Activated CD8-positive, alpha-beta memory T cell treated with anti-CD3 and anti-CD28 coated beads, Interleukin-2, amount 50 U/mL, for 1 hour (primary cell): ENCODE results near the gene SNX19.

ENCODE experiments used
- DNase-seq: peaks from one replicate; pipeline ENCODE4 v3.0.0-alpha.2; 2020; ENCODE audit errors: extremely low read depth

The SNX19 gene

DNA sequence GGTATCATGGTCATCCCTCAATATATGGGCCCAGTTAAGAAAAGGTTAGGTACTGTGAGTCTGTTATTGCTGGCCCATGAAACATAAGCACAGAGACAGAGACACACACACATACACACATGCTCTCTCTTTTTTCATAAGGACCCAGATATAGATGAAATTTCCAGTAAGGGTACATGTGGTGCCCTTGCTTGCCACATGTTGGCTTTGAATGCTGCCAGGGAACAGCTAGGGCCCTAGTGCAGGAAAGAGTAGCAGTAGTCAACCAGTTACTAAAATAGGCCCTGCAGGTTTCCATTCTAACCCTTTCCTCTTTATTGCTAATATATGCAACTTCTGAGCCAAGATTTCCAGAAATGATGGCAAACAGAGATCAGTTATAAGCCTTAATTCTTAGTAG, 9.1 kb downstream of the SNX19 start:
- DNase-seq, result no peak

DNA sequence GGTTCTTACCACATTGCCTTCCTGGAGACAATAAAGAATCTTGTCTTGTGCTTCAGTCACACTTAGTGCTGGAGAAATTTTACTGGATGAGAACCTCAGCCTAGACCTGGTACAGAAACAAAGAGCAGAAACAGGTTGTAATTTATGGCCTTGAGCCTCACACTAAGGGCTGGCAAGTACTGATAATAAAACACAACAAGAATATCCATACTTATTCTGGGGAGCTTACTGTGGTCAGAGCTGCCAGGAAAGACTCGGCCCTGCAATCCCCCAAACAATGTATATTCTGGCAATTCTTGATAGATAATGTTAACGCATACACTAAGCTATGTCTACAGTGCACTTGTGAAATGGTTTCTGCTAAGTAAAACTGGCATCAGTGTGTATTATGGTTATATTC, 9.7 kb downstream of the SNX19 start:
- DNase-seq, result no peak

DNA sequence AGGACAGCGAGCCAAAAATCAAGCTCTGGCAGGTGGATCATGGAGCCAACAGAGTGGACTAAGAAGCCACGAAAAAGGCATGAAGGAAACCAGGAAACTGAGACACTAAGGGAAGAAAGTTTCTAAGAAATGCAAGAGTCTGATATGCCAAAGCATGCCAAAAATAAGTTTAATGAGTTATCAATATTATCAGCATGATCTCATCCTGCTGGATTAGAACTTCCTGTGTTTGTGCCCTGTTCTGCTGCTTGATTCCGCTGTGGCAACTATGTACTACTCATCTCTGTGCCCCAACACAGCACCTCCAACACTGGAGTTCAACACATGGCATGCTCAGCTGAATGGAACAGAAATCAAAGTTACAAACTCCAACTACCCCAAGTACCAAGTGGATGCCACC, 10.8 kb downstream of the SNX19 start:
- no peak for DNase-seq

DNA sequence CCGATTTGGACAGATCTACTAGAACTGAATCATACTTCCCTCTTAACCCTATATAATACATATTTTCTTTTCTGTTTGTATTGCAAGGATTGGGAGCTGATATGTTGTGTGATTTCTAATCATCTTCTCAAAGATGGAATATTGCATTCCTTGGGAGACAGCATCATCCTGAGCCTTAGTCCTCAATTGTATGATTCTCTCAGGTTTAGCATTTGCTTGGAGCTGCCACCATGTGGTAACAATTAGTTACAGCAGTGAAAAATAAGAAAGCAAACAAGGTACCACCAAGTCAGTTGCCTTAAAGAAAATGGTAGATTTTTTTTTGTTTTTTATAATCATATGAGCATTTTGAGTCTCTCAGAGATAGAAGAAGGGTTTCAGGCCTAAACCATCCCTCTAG, 11.9 kb downstream of the SNX19 start:
- DNase-seq, result no peak

DNA sequence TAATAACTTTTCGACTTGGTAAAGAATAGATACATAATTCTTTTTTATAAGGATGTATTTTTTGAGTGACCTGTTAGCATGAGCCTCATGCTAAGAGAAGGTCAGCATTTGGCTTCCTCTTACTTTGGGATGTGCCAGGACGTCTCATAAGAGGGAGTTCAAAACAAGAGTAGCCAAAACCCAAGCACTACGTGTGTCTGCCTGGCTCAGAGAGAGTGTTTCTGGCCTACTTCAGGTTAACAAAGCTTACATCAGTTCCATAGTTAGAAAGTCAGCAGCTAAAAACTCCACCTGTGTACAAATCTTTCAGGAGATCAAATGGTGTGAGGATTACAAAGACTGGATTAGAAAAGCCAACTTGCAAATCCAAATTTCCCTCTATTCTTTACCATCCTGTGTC, 13.9 kb downstream of the SNX19 start:
- DNase-seq, result no peak

DNA sequence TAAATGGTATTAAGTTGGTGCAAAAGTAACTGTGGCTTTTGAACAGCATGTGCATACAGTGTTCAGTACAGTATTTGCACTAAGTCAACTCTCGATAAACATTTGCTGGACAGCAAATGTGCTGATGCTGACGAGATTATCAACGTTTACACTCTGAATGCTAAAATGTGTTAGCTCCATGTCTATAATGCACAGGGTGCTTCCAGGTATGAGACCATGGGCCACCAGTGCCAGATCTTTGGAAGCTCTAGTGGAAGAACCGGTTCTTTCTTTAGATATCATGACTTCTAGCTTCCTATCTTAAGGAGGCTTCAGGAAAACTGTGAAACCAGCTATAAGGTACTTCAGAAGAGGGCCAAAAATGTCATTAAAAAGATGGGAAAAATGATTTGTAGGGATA, 17.2 kb downstream of the SNX19 start:
- DNase-seq, result no peak

DNA sequence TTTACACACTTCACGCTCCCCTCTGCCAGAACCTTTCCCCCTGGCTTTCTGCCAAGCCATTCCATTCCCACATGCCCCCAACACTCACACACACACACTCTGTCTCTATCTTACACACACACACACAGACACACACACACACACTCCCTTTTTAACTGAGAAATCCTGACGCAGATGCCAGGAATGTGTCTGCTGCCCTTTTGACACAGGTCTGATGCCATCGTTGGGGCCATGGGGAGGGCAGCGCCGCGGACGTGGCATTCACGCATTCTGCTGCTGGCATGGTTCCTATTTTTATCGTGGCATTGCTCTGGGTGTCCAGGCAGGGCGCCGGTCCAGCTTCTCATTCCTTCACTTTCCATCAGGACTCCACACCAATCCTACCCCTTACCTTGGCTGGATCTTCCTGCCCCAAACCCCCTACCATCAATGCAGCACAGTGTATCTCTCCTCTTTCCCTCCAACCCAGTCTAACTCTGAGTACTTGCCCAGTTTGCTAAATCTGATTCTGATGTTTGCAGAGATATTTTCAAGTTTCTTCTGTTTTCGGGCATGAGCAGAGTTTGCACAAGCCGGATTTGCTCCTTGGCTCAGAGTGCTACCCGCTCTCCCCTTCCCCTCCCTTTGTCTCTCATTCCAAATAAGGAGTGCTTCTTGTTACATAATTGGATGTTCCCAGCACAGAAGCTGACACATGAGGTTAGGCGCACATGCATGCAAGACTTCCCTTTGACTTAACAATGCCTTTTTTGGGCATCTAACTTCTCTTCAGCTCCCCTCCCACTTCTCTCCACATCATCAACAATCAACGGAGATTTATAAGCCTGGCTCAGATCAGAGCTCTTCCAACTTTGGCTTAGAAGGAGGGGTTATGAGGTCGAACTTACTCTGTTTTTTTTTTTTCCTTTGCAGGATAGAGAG, 18.8 kb downstream of the SNX19 start:
- DNase-seq, result no peak

DNA sequence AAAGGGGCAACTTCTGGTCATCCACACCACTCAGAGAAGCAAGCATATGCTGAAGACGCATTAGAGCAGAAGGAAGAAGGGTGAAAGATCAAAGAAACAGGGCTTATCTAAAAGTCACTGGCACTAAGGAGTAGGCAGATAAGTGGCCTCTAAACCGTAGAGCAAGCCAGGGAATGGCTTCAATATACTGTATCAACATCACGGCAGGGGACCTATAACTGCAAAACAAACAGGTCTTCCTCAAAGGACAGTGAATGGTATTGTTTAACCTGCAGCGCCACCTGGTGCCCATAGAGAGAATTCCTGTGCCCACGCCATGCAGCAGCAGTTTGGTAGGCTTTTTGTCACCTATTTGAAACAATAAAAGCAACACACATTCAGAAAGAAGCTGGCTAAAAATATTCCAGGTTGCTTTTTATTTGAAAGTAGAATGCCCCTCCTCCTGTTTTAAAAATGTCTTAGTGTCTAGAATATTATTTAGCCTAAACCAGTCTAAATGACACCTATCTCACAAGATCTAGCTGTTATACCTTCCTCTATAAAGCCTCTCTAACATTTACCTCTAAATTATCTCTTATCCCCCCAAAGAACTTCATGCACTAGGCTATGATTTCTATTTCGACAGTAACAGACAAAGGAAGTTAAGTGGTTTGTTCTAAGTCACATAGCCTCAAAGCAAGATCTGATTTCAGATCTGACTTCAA, 21.8 kb downstream of the SNX19 start:
- no peak for DNase-seq

DNA sequence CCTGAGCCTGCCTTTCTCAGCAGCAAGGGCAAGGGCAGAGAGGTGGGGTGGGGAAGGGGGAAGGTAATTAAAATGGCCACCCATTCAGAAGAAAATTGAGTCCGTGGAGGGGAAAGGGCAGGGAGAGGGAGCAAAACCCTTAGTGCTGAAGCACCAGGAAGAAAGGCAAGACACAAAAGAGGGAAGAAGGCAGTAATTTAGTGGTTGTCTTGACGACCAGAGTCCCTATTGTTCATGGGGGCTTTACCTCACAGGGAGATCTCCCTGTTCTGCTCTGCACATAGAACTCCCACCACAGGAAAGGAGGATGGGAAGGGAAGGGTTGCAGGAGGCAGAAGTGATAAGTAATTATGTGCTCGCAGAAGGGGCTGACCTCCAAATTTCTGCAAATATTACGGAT, 23.4 kb downstream of the SNX19 start:
- DNase-seq, result no peak

DNA sequence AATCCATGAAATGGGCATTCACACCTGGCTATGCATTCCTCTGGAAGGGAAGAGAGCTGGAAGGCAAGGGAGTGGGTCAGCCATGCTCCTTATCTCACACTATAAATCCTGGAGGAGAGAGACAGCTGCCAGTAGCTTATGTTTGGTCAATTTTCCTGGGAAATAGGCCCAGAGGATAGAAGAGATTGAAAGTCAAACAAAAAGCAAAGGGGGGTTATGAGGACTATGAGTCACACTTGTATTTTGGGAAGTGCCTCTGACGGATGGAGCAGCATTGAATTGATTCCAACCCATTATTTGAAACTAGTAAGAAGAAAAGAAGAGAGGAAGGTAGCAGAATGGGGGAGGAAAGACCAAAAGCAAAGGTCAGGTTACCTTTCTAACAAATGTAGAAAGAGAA, 25.0 kb downstream of the SNX19 start:
- DNase-seq, result no peak

DNA sequence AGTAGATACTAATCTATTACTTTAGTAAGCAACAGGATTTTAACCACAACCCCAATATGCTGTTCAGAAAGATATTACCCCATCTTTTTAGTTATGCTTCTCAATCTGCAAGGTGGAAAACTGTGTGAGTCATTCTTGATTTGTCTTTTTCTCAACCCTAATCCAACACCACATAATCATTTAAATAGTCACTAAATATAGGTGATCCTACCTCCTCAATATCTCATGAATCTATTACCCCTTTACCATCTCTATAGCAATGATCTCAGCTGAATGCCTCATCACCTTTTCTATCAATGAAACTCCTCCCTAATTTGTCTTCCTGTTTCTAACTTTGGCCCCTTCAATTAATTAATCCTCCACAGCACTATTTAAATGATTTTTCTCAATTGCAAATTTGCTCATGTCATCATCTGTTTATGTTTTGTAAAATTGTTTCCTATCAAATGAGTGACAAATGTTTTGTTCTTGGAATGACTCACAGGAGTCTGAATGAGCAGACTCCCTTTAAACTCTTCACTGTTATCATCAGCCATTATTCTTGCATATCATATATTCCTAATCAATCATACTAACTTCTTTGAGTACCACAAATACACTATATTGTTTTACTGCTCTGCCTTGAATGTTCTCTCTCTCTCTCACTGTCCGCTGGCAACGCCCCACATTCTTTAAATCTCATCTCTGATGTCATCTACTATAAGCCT, 26.1 kb downstream of the SNX19 start:
- no peak for DNase-seq

DNA sequence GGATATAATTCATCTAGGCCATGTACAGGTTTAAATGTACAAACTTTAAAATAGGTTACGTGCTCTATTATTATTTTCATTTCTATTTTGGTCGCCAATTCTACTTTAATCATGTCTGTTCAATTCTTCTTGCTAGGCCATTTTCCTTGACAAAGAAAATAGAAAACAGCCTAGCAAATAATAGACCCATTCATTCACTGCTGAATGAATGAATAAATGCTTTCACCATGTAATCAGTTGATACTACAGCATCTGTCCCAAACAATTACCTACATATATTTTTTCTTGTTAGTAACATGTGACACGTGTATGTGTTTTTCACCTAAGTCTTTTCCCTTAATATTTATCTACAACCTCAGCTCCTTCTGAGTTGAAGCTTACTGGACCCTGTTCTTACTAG, 27.5 kb downstream of the SNX19 start:
- no peak for DNase-seq

DNA sequence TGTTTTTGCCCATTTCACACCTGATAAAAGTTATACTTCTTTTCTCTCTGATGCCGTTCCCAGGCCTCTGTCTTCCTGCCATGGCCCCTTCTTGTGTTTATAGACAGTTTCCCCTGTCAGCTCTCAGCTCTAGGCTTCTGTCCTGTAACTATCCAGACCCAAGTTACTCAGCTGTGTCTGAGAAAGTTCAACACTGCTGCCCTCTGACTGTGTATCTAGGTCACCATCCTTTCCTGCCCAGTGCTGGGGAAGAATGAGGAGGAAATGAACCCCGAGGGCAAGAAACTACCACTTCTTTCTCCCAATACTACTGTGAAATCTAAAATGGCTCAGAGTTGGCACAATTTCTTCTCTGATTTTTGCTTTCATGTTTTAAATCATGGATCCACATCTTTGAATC, 29.6 kb downstream of the SNX19 start:
- DNase-seq, result no peak

DNA sequence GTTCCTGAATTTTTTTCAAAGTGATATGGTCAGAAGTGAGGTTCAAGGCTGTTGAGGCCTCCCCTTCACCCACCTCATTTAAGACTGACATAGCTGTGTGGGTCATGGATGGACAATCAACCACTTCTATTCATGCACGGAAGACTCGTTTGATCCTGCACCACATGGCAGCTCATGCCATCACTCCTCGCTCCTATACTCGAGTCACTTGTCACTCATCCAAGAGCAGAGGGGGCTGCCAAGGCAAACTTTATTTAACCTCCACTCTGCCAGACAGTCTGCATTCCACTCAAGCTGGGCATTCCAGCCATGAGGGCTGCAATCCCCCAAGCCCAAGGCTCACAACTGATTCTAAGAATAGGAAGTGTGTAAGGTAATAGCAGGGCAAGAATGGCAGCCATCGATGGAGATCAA, 34.1 kb downstream of the SNX19 start:
- DNase-seq, result no peak

DNA sequence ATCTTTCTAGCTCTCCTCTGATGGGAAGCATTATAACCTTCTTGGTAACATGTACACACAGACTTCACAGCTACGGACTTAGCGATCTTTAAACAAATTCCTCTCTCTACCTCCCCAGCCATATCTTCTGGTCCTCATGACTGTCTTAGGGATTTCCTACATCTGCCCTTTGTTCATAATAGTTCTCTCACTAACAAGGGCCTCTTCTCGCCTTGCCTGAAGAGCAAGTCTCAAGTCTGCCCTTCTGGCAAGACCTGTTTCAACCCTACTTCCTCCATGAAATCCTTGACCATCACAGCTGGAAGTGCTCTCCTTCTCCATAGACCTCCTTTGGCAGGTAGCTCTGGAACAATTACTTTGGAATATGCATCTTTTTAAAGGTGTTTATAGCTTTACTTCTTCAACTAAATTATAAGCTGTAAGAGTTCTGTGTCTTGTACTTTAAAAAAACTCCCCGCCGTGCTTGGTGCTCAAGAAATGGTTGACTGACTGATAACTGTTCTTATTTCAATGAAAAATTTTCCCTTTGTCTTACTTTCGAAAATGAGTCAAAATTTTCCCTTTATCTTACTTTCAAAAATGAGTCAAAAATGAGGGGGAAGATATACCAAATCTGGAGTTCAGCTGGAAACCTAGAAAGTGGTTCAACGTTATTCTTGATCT, 34.7 kb downstream of the SNX19 start:
- DNase-seq, result no peak

DNA sequence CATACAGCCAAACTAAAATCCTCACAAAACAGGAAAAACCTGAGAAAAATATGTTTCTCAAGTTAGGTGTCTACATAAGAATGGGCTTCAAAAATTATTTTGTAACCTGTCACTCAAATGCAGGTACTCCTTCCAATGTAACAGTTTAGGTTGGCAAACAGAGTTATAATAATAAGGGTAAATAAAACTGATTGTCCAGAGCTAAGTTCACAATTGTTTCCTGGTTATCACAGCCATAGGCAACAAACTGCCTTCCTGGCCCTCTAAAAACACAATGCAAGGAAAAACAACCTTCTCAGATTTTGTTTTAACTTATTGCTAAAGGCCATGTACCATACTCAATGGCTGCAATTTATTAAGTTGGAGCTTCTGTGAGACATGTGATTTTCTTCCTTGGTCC, 36.4 kb downstream of the SNX19 start:
- no peak for DNase-seq

DNA sequence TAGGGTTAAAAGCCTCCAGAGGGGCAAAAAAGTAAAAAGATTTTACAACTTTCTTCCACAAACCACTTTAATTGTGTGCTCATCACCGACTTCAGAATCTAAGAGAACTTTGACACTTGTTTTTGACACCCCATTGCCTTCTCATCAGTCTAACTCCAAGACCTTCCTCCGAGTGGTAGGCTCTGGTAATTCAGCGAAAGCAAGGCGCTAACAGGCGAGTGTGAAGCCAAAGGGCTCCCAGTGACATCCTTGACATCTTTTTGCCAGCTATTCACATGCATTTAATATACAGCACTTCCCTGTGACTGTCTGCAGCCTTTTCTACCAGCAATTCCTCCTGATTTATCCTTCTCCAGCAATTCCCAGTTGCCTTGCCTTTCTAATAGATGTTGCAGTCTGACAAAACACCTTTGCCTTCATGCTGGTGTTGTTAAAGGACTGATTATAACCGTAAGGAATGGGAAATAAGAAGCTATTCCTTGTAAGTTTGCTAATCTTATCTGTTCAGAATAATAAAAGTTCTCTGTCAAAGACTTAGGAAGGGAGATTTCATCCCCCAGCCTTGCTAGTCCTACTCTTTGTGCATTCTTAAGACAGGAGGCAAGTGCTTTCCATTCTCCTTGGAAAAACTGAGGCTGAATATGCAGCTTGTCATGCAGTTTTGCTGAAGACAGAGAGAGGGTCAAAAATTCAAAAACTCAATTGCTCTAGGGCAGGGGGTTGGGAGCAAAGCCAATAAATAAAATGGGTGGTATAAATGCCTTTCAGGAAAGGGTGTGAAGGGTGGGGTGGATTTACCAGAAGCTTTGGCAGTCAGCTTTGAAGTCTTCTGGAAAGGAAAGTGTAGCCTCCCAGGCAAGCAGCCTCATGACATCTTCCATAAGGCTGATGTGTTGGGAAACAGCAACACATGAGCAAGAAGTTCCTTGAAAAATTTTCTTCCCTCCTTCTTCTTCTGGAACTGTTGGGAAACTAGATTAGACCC, 39.1 kb downstream of the SNX19 start:
- no peak for DNase-seq

DNA sequence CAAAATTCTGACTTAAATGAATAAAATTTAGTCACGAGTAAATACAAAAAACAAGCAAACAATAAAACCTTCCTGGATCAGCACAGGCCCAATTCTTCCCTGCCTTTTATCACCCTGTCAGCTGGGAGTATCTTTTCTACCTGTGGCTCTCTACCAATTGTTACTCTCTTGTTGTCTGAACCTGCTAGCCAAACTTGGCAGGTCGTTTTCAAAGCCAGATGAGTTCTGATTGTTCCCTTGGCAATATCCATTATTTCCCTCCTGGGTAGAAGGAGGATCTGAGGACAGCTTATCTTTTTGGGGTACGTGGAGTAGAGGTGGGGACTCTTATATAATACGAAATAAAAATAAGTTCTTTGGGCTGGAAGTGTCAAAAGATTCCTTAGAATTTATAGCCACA, 40.2 kb downstream of the SNX19 start:
- DNase-seq, result no peak

DNA sequence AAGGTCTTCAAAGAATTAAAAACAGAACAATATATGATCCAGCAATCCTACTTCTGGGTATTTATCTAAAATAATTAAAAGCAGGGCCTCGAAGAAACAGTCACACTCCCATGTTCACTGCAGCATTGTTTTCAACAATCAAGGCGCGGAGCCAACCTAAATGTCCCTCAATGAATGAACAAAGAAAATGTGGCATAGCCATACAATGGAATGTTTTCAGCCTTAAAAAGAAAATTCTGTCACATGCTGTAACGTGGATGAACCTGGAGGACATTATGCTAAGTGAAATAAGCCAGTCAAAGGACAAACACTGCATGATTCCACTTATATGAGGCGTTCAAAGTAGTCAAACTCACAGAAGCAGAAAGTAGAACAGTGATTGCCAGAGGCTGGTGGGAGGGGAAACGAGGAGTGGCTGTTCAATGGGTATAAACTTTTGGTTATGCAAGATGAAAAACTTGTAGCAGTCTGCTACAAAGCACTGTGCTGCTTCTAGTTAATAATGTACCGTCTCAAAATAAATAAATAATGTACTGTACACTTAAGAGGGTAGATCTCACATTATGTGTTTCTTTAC, 41.2 kb downstream of the SNX19 start:
- DNase-seq, result no peak

DNA sequence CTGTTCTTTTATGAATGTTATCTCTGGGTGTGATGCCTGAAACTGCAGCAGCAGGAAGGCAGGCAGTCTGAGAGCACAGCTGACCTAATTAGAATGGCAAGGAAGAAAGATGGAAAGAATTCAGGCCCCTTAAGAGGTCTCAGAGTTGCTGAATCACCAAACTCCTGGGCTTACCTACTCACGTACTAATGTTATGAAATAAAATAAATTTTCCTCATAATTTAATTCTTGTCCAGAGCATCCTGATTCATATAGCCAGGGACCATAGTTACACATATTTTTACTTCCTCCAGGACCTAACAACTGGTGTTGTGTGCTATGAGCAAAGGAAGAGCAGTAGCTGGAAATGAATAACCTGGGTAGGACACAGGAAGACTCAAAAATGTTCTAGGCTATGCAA, 41.9 kb downstream of the SNX19 start:
- DNase-seq, result no peak

DNA sequence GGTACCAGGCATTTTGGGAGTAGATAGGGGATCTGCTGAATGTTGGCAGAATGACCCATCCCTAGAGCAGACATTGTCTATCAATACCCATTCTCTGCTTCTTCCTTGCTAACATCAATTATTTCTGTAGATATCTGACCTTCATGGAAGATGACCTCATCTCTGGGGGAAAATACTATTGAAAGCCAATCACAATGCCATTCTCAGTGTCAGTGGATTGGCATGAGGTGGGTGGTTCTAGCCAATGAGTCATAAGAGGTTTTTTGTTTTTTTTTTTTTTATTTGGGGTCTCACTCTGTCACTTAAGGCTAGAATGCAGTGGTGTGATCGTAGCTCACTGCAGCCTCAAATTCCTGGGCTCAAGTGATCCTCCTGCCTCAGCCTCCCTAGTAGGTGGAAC, 42.5 kb downstream of the SNX19 start:
- DNase-seq, result no peak
